Karpas-422 (cell line): ENCODE data around the gene MRPL40. TPM values are rescaled to one million over a fixed set of nuclear protein-coding genes. Genes with fewer than 3 reads are reported as not detected.

Experiments
- DNase-seq: peaks from one replicate; pipeline ENCODE4 v3.0.0-alpha.2; 2015
- H2AFZ ChIP-seq: fragments of 200-600 bp; sonication (generic); 2 replicates; pipeline ENCODE4 v1.6.1; 2014; ENCODE audit warnings: antibody characterized with exemption, low read length, mixed read lengths
- H3K27ac ChIP-seq: fragments of 200-600 bp; sonication (generic); 2 replicates; pipeline ENCODE4 v1.5.1; 2014; ENCODE audit warnings: mild to moderate bottlenecking, low read length, moderate library complexity
- H3K27me3 ChIP-seq: fragments of 200-600 bp; sonication (generic); 2 replicates; pipeline ENCODE4 v1.6.1; 2014; ENCODE audit warnings: low read length, mixed read lengths
- H3K36me3 ChIP-seq: fragments of 200-600 bp; sonication (generic); 2 replicates; pipeline ENCODE4 v1.6.1; 2014; ENCODE audit warnings: low read length, mixed read lengths; ENCODE audit not compliant: insufficient read depth
- H3K4me1 ChIP-seq: fragments of 200-600 bp; sonication (generic); 2 replicates; pipeline ENCODE4 v1.6.1; 2014; ENCODE audit warnings: mild to moderate bottlenecking, low read length, mixed read lengths
- H3K4me2 ChIP-seq: fragments of 200-600 bp; sonication (generic); 2 replicates; pipeline ENCODE4 v1.6.1; 2014; ENCODE audit warnings: low read length, low read depth, mild to moderate bottlenecking; ENCODE audit not compliant: poor library complexity, severe bottlenecking
- H3K4me3 ChIP-seq: fragments of 200-600 bp; sonication (generic); 2 replicates; pipeline ENCODE4 v1.5.1; 2014; ENCODE audit warnings: mild to moderate bottlenecking, antibody characterized with exemption, low read length, mixed read lengths
- H3K79me2 ChIP-seq: fragments of 200-600 bp; sonication (generic); 2 replicates; pipeline ENCODE4 v1.6.1; 2014; ENCODE audit warnings: mild to moderate bottlenecking, low read length, mixed read lengths
- H3K9ac ChIP-seq: fragments of 200-600 bp; sonication (generic); 2 replicates; pipeline ENCODE4 v1.6.0; 2014; ENCODE audit warnings: low read length
- H3K9me2 ChIP-seq: fragments of 200-600 bp; sonication (generic), shearing (Covaris generic); replicated peaks from 2 replicates; pipeline ENCODE4 v1.6.0; 2014; ENCODE audit warnings: mild to moderate bottlenecking, low read length, moderate library complexity; ENCODE audit not compliant: insufficient read depth
- H3K9me3 ChIP-seq: fragments of 300-700, 200-600 bp; sonication (generic); 2 replicates; pipeline ENCODE4 v1.6.1; 2014; ENCODE audit warnings: low read length, mixed read lengths
- H4K20me1 ChIP-seq: fragments of 200-600 bp; sonication (generic); 2 replicates; pipeline ENCODE4 v1.6.1; 2014; ENCODE audit warnings: mild to moderate bottlenecking, antibody characterized with exemption, low read length, low read depth; ENCODE audit not compliant: insufficient read depth
- total RNA-seq: library from RNA; depleted of rRNA; stranded (reverse); fragments of >200 nt; shearing (Covaris generic); gene quantifications from 2 replicates; pipeline ENCODE4 v1.2.3, GENCODE V29; 2014; ENCODE audit warnings: low replicate concordance

The MRPL40 gene
- total RNA-seq, 1 experiment from 2014 or later = 62.5 TPM

GRCh38 chr22:19470010-19470409, 37.7 kb downstream of the MRPL40 start:
- H2AFZ ChIP-seq = no peak overlapping the region
- no peaks in the 10 kb centered on the region for H3K4me1 ChIP-seq
- no peaks in the 10 kb centered on the region for H3K27me3 ChIP-seq
- no peak overlapping the region for H3K27ac ChIP-seq
- no peak for DNase-seq
- H3K9me3 ChIP-seq = no peaks in the 10 kb centered on the region
- peaks cover 3% of the 10 kb centered on the region; the same call in 1 of the 2 replicates for H4K20me1 ChIP-seq
- H3K9me2 ChIP-seq = no peaks in the 10 kb centered on the region
- H3K36me3 ChIP-seq = peaks cover 31% of the 10 kb centered on the region; the same call in 1 of the 2 replicates
- H3K9ac ChIP-seq = no peak overlapping the region
- no peak overlapping the region for H3K4me3 ChIP-seq
- H3K79me2 ChIP-seq = peaks cover 21% of the 10 kb centered on the region
- no peak overlapping the region for H3K4me2 ChIP-seq

- peaks cover 34% of the 10 kb centered on the region for H3K79me2 ChIP-seq
- no peak for DNase-seq
- H3K27me3 ChIP-seq = no peaks in the 10 kb centered on the region
- no peak overlapping the region for H2AFZ ChIP-seq
- H3K9ac ChIP-seq = no peak overlapping the region
- H3K9me3 ChIP-seq = no peaks in the 10 kb centered on the region
- H3K4me2 ChIP-seq = no peak overlapping the region
- no peaks in the 10 kb centered on the region for H3K9me2 ChIP-seq
- peaks cover 7% of the 10 kb centered on the region for H3K4me1 ChIP-seq
- no peak overlapping the region for H3K4me3 ChIP-seq
- peaks cover 36% of the 10 kb centered on the region; the same call in 1 of the 2 replicates for H3K36me3 ChIP-seq
- no peak overlapping the region for H3K27ac ChIP-seq
- H4K20me1 ChIP-seq = peaks cover 3% of the 10 kb centered on the region; the same call in 1 of the 2 replicates
These were observed 39.2 kb downstream of the MRPL40 start for GRCh38 chr22:19471572-19471971.

- Histone ChIP-seq H3K9me2 (no peaks in the 10 kb centered on the region), H3K4me3 (no peak overlapping the region), H3K9me3 (no peaks in the 10 kb centered on the region), H2AFZ (no peak overlapping the region), H3K79me2 (peaks cover 39% of the 10 kb centered on the region), H3K27me3 (no peaks in the 10 kb centered on the region), H3K4me1 (peaks cover 10% of the 10 kb centered on the region), H3K27ac (no peak overlapping the region), H3K9ac (no peak overlapping the region), H4K20me1 (peaks cover 3% of the 10 kb centered on the region; the same call in 1 of the 2 replicates), H3K36me3 (peaks cover 31% of the 10 kb centered on the region; the same call in 1 of the 2 replicates), H3K4me2 (no peak overlapping the region)
- no peak for DNase-seq
These were observed 39.9 kb downstream of the MRPL40 start for GRCh38 chr22:19472233-19472632.

- H3K79me2 ChIP-seq = peaks cover 53% of the 10 kb centered on the region
- H3K27ac ChIP-seq = no peak overlapping the region
- no peaks in the 10 kb centered on the region for H3K9me2 ChIP-seq
- peak; percentile 60 for DNase-seq
- H4K20me1 ChIP-seq = peaks cover 3% of the 10 kb centered on the region; the same call in 1 of the 2 replicates
- no peaks in the 10 kb centered on the region for H3K27me3 ChIP-seq
- H3K9me3 ChIP-seq = no peaks in the 10 kb centered on the region
- no peak overlapping the region for H3K9ac ChIP-seq
- no peak overlapping the region for H3K4me2 ChIP-seq
- H3K36me3 ChIP-seq = peaks cover 23% of the 10 kb centered on the region; the same call in 1 of the 2 replicates
- no peak overlapping the region for H2AFZ ChIP-seq
- no peak overlapping the region for H3K4me3 ChIP-seq
- H3K4me1 ChIP-seq = peaks cover 18% of the 10 kb centered on the region
These were observed 41.2 kb downstream of the MRPL40 start for GRCh38 chr22:19473578-19473977.

- Histone ChIP-seq H3K4me2 (no peak overlapping the region), H3K27me3 (no peaks in the 10 kb centered on the region), H3K4me1 (peaks cover 23% of the 10 kb centered on the region), H4K20me1 (peaks cover 3% of the 10 kb centered on the region; the same call in 1 of the 2 replicates), H3K27ac (no peak overlapping the region), H3K79me2 (peaks cover 69% of the 10 kb centered on the region), H3K9ac (no peak overlapping the region), H3K4me3 (no peak overlapping the region), H3K36me3 (peaks cover 13% of the 10 kb centered on the region; the same call in 1 of the 2 replicates), H3K9me3 (no peaks in the 10 kb centered on the region), H2AFZ (no peak overlapping the region), H3K9me2 (no peaks in the 10 kb centered on the region)
- no peak for DNase-seq
These were observed 43.7 kb downstream of the MRPL40 start for GRCh38 chr22:19476023-19476422.

- Histone ChIP-seq H3K36me3 (peaks cover 20% of the 10 kb centered on the region; the same call in 1 of the 2 replicates), H3K9me2 (no peaks in the 10 kb centered on the region), H4K20me1 (peaks cover 3% of the 10 kb centered on the region; the same call in 1 of the 2 replicates), H3K4me1 (peaks cover 24% of the 10 kb centered on the region), H3K4me2 (peak overlapping the region; percentile 85), H3K27me3 (no peaks in the 10 kb centered on the region), H3K9me3 (no peaks in the 10 kb centered on the region), H2AFZ (no peak overlapping the region), H3K4me3 (peak overlapping the region; percentile 77), H3K27ac (peak overlapping the region; percentile 59), H3K9ac (peak overlapping the region; percentile 87), H3K79me2 (peaks cover 79% of the 10 kb centered on the region)
- peak; percentile 69 for DNase-seq
These were observed 45.1 kb downstream of the MRPL40 start for GRCh38 chr22:19477321-19478044.

- H3K79me2 ChIP-seq = peaks cover 75% of the 10 kb centered on the region
- DNase-seq = peak; percentile 69
- H3K36me3 ChIP-seq = peaks cover 23% of the 10 kb centered on the region; the same call in 1 of the 2 replicates
- peaks cover 3% of the 10 kb centered on the region; the same call in 1 of the 2 replicates for H4K20me1 ChIP-seq
- H3K4me2 ChIP-seq = peak overlapping the region; percentile 85
- H3K4me1 ChIP-seq = peaks cover 24% of the 10 kb centered on the region
- H3K27ac ChIP-seq = peak overlapping the region; percentile 88
- H2AFZ ChIP-seq = no peak overlapping the region
- H3K9ac ChIP-seq = peak overlapping the region; percentile 87
- no peaks in the 10 kb centered on the region for H3K27me3 ChIP-seq
- no peaks in the 10 kb centered on the region for H3K9me3 ChIP-seq
- H3K9me2 ChIP-seq = no peaks in the 10 kb centered on the region
- peak overlapping the region; percentile 77 for H3K4me3 ChIP-seq
These were observed 45.9 kb downstream of the MRPL40 start for GRCh38 chr22:19478045-19478900.
